IMR-90 (cell line): Measurements from ENCODE around the gene CAMSAP3. TPM values are rescaled to one million over a fixed set of nuclear protein-coding genes. Genes with fewer than 3 reads are reported as not detected.

Experiments
- ATAC-seq: fragments of 200-7000 bp; cut with Tn5 transposase; 2 replicates; pipeline ENCODE4 v1.9.1; 2020; ENCODE audit warnings: low read depth, mild to moderate bottlenecking, moderate library complexity
- BruUV-seq: library from RNA; stranded (reverse); fragments of 400-500 nt; replicated peaks from 2 replicates; lab custom pipeline; 2021; lab: Mats Ljungman, UMichigan
- CTCF ChIA-PET: fragments of 300-600 bp; formaldehyde crosslinking; extraction: SDS; loops from one replicate; lab custom pipeline; 2021; ENCODE audit warnings: antibody characterized with exemption; lab: Yijun Ruan, JAX
- POLR2A ChIA-PET: fragments of 300-600 bp; sonication (Branson Sonifier 250); formaldehyde crosslinking; loops from one replicate; lab custom pipeline; 2022; ENCODE audit warnings: antibody characterized with exemption; ENCODE audit not compliant: unreplicated experiment; lab: Charles Lee
- DNase-seq: peaks from one replicate; pipeline ENCODE4 v3.0.0; 2013
- H2AFZ ChIP-seq: replicated peaks from 2 replicates; pipeline ENCODE3; 2013; ENCODE audit warnings: low read length, mild to moderate bottlenecking; ENCODE audit not compliant: poor library complexity
- H2AK5ac ChIP-seq: 2 replicates; pipeline ENCODE4 v1.6.1; 2013; ENCODE audit warnings: low read depth, low read length, inconsistent platforms
- H2AK9ac ChIP-seq: replicated peaks from 2 replicates; pipeline ENCODE3; 2013; ENCODE audit warnings: mild to moderate bottlenecking, low read depth, low read length, moderate library complexity; ENCODE audit not compliant: poor library complexity
- H2BK120ac ChIP-seq: 2 replicates; pipeline ENCODE4 v1.6.1; 2013; ENCODE audit warnings: low read depth, low read length, inconsistent platforms
- H2BK15ac ChIP-seq: 3 replicates; pipeline ENCODE4 v1.6.1; 2013; ENCODE audit warnings: low read depth, low read length, inconsistent platforms
- H2BK20ac ChIP-seq: 2 replicates; pipeline ENCODE4 v1.6.1; 2013; ENCODE audit warnings: low read depth, mild to moderate bottlenecking, inconsistent platforms, low read length, moderate library complexity
- H2BK5ac ChIP-seq: 2 replicates; pipeline ENCODE4 v1.6.1; 2013; ENCODE audit warnings: mild to moderate bottlenecking, low read depth, low read length, inconsistent platforms; ENCODE audit not compliant: poor library complexity, severe bottlenecking
- H3K14ac ChIP-seq: replicated peaks from 2 replicates; pipeline ENCODE4 v1.6.1; 2013; ENCODE audit warnings: low read depth, low read length, inconsistent platforms
- H3K18ac ChIP-seq: 2 replicates; pipeline ENCODE4 v1.6.1; 2013; ENCODE audit warnings: low read depth, low read length, control low read depth
- H3K23ac ChIP-seq: 2 replicates; pipeline ENCODE4 v1.6.1; 2013; ENCODE audit warnings: low read depth, low read length, inconsistent platforms
- H3K27ac ChIP-seq: 2 replicates; pipeline ENCODE4 v1.5.1; 2013; ENCODE audit warnings: mild to moderate bottlenecking, control low read depth, low read length; ENCODE audit not compliant: insufficient read depth
- H3K27me3 ChIP-seq: 2 replicates; pipeline ENCODE4 v1.6.1; 2013; ENCODE audit warnings: low read length; ENCODE audit not compliant: control insufficient read depth, insufficient read depth
- H3K36me3 ChIP-seq: 2 replicates; pipeline ENCODE4 v1.6.1; 2013; ENCODE audit warnings: low read length, mixed read lengths; ENCODE audit not compliant: control insufficient read depth, insufficient read depth
- H3K4ac ChIP-seq: 2 replicates; pipeline ENCODE4 v1.6.1; 2013; ENCODE audit warnings: low read depth, low read length, inconsistent platforms
- H3K4me1 ChIP-seq: 2 replicates; pipeline ENCODE4 v1.6.1; 2013; ENCODE audit warnings: low read length, mixed read lengths; ENCODE audit not compliant: control insufficient read depth, insufficient read depth
- H3K4me2 ChIP-seq: 2 replicates; pipeline ENCODE4 v1.6.1; 2013; ENCODE audit warnings: low read depth, mild to moderate bottlenecking, control low read depth, low read length, moderate library complexity
- H3K4me3 ChIP-seq: 2 replicates; pipeline ENCODE4 v1.5.1; 2013; ENCODE audit warnings: low read depth, mild to moderate bottlenecking, control low read depth, low read length, moderate library complexity; ENCODE audit not compliant: insufficient read depth
- H3K56ac ChIP-seq: 2 replicates; pipeline ENCODE4 v1.6.1; 2013; ENCODE audit warnings: low read length, inconsistent platforms; ENCODE audit not compliant: insufficient read depth; ENCODE audit errors: extremely low read depth
- H3K79me1 ChIP-seq, 2 experiments: 2 replicates each; pipeline ENCODE4 v1.6.1; 2013; ENCODE audit warnings: low read length in 2 of 2, inconsistent platforms in 1 of 2, low read depth in 1 of 2
- H3K9ac ChIP-seq: 2 replicates; pipeline ENCODE4 v1.6.1; 2013; ENCODE audit warnings: low read depth, low read length, control low read depth
- H3K9me1 ChIP-seq: 2 replicates; pipeline ENCODE4 v1.6.1; 2013; ENCODE audit warnings: low read length, inconsistent platforms; ENCODE audit not compliant: insufficient read depth
- H3K9me3 ChIP-seq: 2 replicates; pipeline ENCODE4 v1.6.1; 2013; ENCODE audit warnings: low read length; ENCODE audit not compliant: control insufficient read depth, insufficient read depth
- H4K20me1 ChIP-seq: 2 replicates; pipeline ENCODE4 v1.6.1; 2013; ENCODE audit warnings: low read length, inconsistent platforms; ENCODE audit not compliant: insufficient read depth
- H4K5ac ChIP-seq: 2 replicates; pipeline ENCODE4 v1.6.1; 2013; ENCODE audit warnings: mild to moderate bottlenecking, low read depth, low read length, control low read depth
- H4K8ac ChIP-seq, 2 experiments: 2 replicates each; pipeline ENCODE4 v1.6.1; 2013; ENCODE audit warnings: low read depth in 2 of 2, low read length in 2 of 2, control low read depth in 1 of 2, inconsistent platforms in 1 of 2
- H4K91ac ChIP-seq: 2 replicates; pipeline ENCODE4 v1.6.1; 2013; ENCODE audit warnings: low read depth, low read length, inconsistent platforms; ENCODE audit not compliant: insufficient read depth
- CHD1 ChIP-seq: IDR thresholded peaks from 2 replicates; pipeline ENCODE4 v1.6.1; 2012; ENCODE audit warnings: low read depth, low read length, improper control_type of control experiment
- FOS ChIP-seq: fragments of 150-350 bp; IDR thresholded peaks from 2 replicates; pipeline ENCODE4 v1.6.1; 2016; ENCODE audit warnings: low read depth, low read length
- RAD21 ChIP-seq: IDR thresholded peaks from 2 replicates; pipeline ENCODE4 v1.6.1; 2012; ENCODE audit warnings: low read length, improper control_type of control experiment
- RFX5 ChIP-seq: IDR thresholded peaks from 2 replicates; pipeline ENCODE4 v1.8.0; 2012; ENCODE audit warnings: low read depth, mild to moderate bottlenecking, low read length, moderate library complexity
- WGBS, 2 experiments: methylation state at CpG; one replicate each; pipeline versions ENCODE4 v1.1.5 to v1.1.7; 2013; ENCODE audit warnings: missing lambda C conversion rate in 2 of 2; ENCODE audit not compliant: insufficient read length in 1 of 2; ENCODE audit errors: extremely low coverage in 2 of 2; 5-methylcytosine and 5-hydroxymethylcytosine counted together
- dilution Hi-C: fragments of 300-500 bp; cut with HindIII; formaldehyde crosslinking; loops from one replicate; pipeline ENCODE4 v1.14.3; 2018; ENCODE audit warnings: low sequenced_read_pairs; ENCODE audit not compliant: unreplicated experiment
- in situ Hi-C: fragments of 300-500 bp; cut with MboI; formaldehyde crosslinking; loops from 3 replicates; pipeline ENCODE4 v1.14.3; 2019; ENCODE audit warnings: low sequenced_read_pairs, inconsistent platforms, mixed read lengths
- intact Hi-C: fragments of 100-400 bp; cut with micrococcal nuclease; formaldehyde crosslinking; loops from 2 replicates; pipeline ENCODE4 v1.10.0; 2022
- polyA plus RNA-seq, 3 experiments: library from polyadenylated mRNA; depleted of rRNA; stranded (reverse); fragments of >200 nt; gene quantifications; 2 replicates each; pipeline ENCODE4 v1.2.3, GENCODE V29; 2012; ENCODE audit warnings: low replicate concordance in 1 of 3
- total RNA-seq: library from RNA; depleted of rRNA; stranded (reverse); fragments of >200 nt; gene quantifications from 2 replicates; pipeline ENCODE4 v1.2.3, GENCODE V29; 2012

CAMSAP3 gene
- total and polyA plus RNA-seq, 2 of the 4 experiments (the other 2 are of a cell fraction): not detected

DNA sequence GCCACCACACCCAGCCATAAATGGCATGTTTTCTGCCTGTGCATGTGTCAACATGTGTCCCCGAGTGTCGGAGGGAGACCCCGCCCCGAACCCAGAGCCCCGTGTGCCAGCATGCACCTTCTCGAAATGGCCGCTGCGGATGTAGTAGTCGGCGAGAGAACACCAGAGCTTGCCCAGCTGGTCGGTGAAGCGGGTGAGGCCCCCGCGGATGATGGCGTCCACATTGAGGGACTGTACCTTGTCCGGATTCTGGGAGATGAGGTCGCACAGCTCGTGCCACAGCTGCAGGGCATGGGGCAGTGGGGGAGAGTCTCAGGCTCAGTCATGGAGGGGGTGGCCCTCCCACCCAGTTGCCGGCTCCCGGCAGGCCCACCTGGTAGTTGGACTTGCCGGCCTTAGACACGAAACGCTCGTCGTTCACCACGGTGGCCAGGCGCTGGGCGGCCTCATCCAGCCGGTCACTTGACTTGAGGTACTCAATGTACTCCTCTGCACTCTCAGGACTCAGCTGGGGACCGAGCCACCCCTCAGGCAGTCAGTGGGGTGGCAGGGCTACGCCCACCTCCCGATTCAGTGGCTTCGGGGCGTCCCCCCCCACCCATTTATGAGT lies 30.2 kb downstream of the CAMSAP3 start:
- dilution Hi-C loops: no loop called here
- H3K27ac ChIP-seq: no peak overlapping the region

More for the DNA sequence above, 30.2 kb downstream of the CAMSAP3 start:
- WGBS, 2 experiments: 94% methylated on average over 14 of the region's 34 CpGs; no CpG with 5 or more reads in 1 of the 2 experiments
- Histone ChIP-seq H4K8ac (no peak overlapping the region), H3K27me3 (no peaks in the 10 kb centered on the region), H4K91ac (no peak overlapping the region), H2AK5ac (no peak overlapping the region), H3K18ac (no peak overlapping the region), H3K36me3 (peaks cover 34% of the 10 kb centered on the region), H3K9me3 (no peaks in the 10 kb centered on the region), H2BK5ac (no peak overlapping the region), H3K9me1 (0 out of 2 replicates have a peak, but pooled peaks cover 4% of the 10 kb centered on the region), H2BK20ac (no peak overlapping the region), H4K5ac (no peak overlapping the region), H3K4me3 (no peak overlapping the region), H2AK9ac (no peak overlapping the region), H3K4me2 (no peak overlapping the region), H2AFZ (no peak overlapping the region), H3K4ac (no peak overlapping the region), H3K56ac (no peak overlapping the region), H2BK120ac (no peak overlapping the region), H3K23ac (no peak overlapping the region), H4K20me1 (peaks cover 5% of the 10 kb centered on the region; the same call in 1 of the 2 replicates), H3K4me1 (peaks cover 8% of the 10 kb centered on the region; the same call in 1 of the 2 replicates), H2BK15ac (no peak overlapping the region), H3K14ac (no peak overlapping the region), H3K79me1 (peaks cover 3 to 54% of the 10 kb centered on the region in 2 experiments; a peak in 3 of 4 replicates), H3K9ac (no peak overlapping the region)
- no TSS peak for BruUV-seq
- POLR2A ChIA-PET: no interaction called here
- intact Hi-C loops: no loop called here
- TF ChIP-seq FOS (no peak), RAD21 (no peak), RFX5 (no peak), CHD1 (no peak)
- no peak for ATAC-seq
- no peak for DNase-seq
- CTCF ChIA-PET: interaction anchor here (1.1 kb wide), 1 partner anchor 58 kb away, joined by 6 read pairs; no protein-coding TSS in a partner anchor
- in situ Hi-C loops: no loop called here
